ENCODE measurements around the gene SPIRE1.
A peak's percentile ranks its signal among the peaks of the same experiment; 100 is the strongest.

Gene SPIRE1

GRCh38 chr18:12432881-12433280, 225.0 kb downstream of the SPIRE1 start:
- no peak for DNase-seq

DNA sequence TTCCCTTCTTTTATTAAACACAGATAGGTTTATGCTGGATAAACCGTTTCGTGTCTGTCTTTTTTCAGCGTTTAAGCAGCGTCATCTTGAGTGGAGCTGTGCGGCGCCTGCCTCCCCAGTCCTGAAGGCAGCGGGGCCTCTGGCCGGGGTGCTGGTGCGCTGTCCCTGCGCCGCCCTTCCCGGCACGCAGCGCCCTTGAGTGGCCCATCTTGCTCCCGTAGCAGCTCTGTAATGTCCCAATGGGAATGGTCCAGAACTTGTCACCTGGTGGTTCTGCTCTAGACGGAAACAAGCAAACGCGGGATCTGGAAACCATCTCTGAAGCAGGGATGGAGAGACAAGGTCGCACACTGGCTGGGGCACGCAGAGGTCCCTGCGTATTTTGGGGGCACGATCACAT, 225.7 kb downstream of the SPIRE1 start:
- DNase-seq (no peak), ATAC-seq (no peak)
- Mint-ChIP-seq H3K27me3 (no peaks in the 10 kb centered on the region), H3K4me1 (no peaks in the 10 kb centered on the region), H3K36me3 (ENCODE audit: low read depth) (peaks cover 9% of the 10 kb centered on the region), H3K4me3 (no peak overlapping the region), H3K9me3 (no peaks in the 10 kb centered on the region), H3K27ac (no peak overlapping the region)

More at GRCh38 chr18:12432881-12433280, 225.0 kb downstream of the SPIRE1 start:
- Mint-ChIP-seq H3K27ac (no peak overlapping the region), H3K9me3 (no peaks in the 10 kb centered on the region), H3K36me3 (ENCODE audit: low read depth) (peaks cover 9% of the 10 kb centered on the region), H3K27me3 (no peaks in the 10 kb centered on the region), H3K4me3 (no peak overlapping the region), H3K4me1 (no peaks in the 10 kb centered on the region)
- ATAC-seq: no peak

DNA sequence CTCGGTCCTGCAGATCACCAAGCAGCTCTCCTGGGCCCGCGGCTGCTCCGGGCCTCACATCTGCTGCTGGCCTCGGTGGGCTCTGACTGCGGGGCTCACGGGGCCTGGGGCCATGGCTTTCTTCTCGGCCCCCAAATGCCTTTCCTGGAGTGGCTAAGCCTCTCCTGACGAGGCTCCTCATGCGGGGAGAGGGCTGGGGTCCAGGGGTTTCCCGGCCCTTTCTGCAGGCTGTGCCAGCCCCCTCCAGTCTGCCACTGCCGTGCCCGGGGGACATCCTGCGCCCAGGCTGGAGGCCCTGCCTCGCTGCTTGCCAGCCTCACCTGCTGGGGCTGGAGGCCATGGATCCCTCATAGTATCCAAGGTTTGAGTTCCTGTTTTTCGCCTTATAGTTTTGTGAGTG, 226.3 kb downstream of the SPIRE1 start:
- ATAC-seq (no peak), DNase-seq (no peak)
- H3K4me3 Mint-ChIP-seq: no peak overlapping the region
- H3K27ac Mint-ChIP-seq: no peak overlapping the region
- H3K4me1 Mint-ChIP-seq: peaks cover 6% of the 10 kb centered on the region
- no peaks in the 10 kb centered on the region for H3K9me3 Mint-ChIP-seq
- peaks cover 11% of the 10 kb centered on the region for H3K36me3 Mint-ChIP-seq (ENCODE audit: low read depth)
- no peaks in the 10 kb centered on the region for H3K27me3 Mint-ChIP-seq

DNA sequence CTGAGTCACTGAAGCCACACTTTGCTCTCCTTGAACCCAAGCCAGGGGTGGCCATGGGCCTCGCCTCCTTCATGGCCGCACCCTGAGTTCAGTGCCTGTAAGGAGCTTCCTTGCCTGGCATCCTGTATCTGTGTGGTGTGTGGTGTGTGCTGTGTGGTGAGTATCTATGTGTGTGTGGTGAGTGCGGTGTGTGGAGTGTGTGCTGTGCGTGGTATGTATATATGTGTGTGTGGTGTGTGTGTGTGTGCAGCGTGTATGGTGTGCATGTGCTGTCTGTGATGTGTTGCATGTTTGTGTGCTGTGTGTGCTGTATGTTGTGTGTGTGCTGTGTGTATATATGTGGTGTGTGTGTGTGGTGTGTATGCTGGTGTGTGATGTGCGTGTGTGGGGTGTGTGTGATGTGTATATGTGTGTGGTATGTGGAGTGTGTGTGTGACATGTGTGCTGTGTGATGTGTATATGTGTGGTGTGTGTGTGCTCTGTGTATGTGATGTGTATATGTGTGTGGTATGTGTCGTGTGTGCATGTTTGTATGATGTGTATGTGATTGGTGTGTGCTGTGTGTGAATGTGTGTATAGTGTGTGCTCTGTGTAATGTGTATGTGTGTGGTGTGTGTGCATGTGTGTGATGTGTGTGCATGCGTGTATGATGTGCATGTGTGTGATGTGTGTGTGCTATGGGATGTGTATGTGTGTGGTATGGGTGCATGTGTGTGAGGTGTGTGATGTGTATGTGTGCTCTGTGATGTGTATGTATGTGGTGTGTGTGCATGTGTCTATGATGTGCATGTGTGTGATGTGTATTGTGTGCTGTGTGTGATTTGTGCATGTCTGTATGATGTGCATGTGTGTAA, 227.5 kb downstream of the SPIRE1 start:
- no peak overlapping the region for H3K27ac Mint-ChIP-seq
- no peaks in the 10 kb centered on the region for H3K9me3 Mint-ChIP-seq

GRCh38 chr18:12429556-12429955, 228.4 kb downstream of the SPIRE1 start:
- ATAC-seq (no peak), DNase-seq (no peak)
- Mint-ChIP-seq H3K27me3 (no peaks in the 10 kb centered on the region), H3K27ac (no peak overlapping the region), H3K9me3 (no peaks in the 10 kb centered on the region), H3K4me1 (peaks cover 7% of the 10 kb centered on the region), H3K4me3 (no peak overlapping the region), H3K36me3 (ENCODE audit: low read depth) (peaks cover 8% of the 10 kb centered on the region)

More for the DNA sequence above, 227.5 kb downstream of the SPIRE1 start:
- Mint-ChIP-seq H3K4me1 (peaks cover 7% of the 10 kb centered on the region), H3K36me3 (ENCODE audit: low read depth) (peaks cover 10% of the 10 kb centered on the region), H3K27me3 (no peaks in the 10 kb centered on the region), H3K4me3 (no peak overlapping the region)
- DNase-seq (no peak), ATAC-seq (no peak)

GRCh38 chr18:12428923-12429322, 229.0 kb downstream of the SPIRE1 start:
- no peaks in the 10 kb centered on the region for H3K27me3 Mint-ChIP-seq
- H3K9me3 Mint-ChIP-seq: no peaks in the 10 kb centered on the region
- no peak for DNase-seq
- peaks cover 5% of the 10 kb centered on the region for H3K36me3 Mint-ChIP-seq (ENCODE audit: low read depth)
- no peak overlapping the region for H3K27ac Mint-ChIP-seq
- no peak overlapping the region for H3K4me3 Mint-ChIP-seq
- ATAC-seq: no peak
- H3K4me1 Mint-ChIP-seq: peaks cover 7% of the 10 kb centered on the region

DNA sequence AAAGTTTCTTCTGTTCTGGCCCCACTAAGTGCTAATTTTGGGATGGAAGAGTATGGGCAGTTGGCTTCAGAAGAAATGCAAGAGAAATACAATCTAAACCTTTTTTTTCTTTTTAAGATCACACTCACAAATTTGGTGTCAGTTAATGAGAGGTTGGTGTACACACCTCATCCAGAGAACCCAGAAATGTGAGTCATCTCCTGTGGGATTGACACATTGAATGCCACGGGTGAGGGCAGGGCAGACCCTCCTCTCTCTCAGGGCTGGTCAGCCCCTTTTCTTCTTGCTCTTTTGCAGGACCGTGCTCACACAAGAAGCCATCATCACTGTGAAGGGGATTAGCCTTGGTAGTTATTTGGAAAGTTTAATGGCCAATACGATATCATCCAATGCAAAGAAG, 231.0 kb downstream of the SPIRE1 start:
- ATAC-seq (peak; percentile 57), DNase-seq (no peak)
- H3K4me3 Mint-ChIP-seq: no peak overlapping the region

DNA sequence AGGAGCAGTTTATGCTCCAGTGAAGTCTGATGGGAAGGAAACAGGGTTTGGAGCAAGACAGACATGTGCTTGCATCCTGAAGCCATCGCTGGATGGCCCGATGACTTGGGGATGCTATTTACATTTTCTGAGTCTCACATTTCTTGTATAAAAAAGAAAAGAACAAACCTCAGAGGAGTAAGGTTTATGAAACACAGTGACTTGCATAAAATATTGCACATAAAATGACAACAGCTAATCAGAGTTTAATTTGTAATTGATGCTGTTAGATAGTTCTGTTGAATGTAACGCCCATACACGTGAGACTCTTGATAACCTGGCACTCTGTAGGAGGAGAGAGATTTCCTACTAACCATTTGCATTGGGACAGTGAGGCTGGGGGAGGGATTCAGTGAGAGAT, 233.7 kb downstream of the SPIRE1 start:
- H3K4me1 Mint-ChIP-seq: peaks cover 14% of the 10 kb centered on the region
- peaks cover 4% of the 10 kb centered on the region for H3K27me3 Mint-ChIP-seq
- no peak overlapping the region for H3K4me3 Mint-ChIP-seq
- H3K9me3 Mint-ChIP-seq: no peaks in the 10 kb centered on the region
- peaks cover 3% of the 10 kb centered on the region for H3K36me3 Mint-ChIP-seq (ENCODE audit: low read depth)
- no peak overlapping the region for H3K27ac Mint-ChIP-seq
- ATAC-seq (no peak), DNase-seq (no peak)

More for the DNA sequence above, 231.0 kb downstream of the SPIRE1 start:
- Mint-ChIP-seq H3K4me1 (peaks cover 7% of the 10 kb centered on the region), H3K27ac (no peak overlapping the region), H3K9me3 (no peaks in the 10 kb centered on the region), H3K36me3 (ENCODE audit: low read depth) (peaks cover 3% of the 10 kb centered on the region), H3K27me3 (no peaks in the 10 kb centered on the region)

- Mint-ChIP-seq H3K36me3 (ENCODE audit: low read depth) (peaks cover 3% of the 10 kb centered on the region), H3K27ac (no peak overlapping the region), H3K27me3 (peaks cover 4% of the 10 kb centered on the region), H3K4me3 (no peak overlapping the region), H3K9me3 (no peaks in the 10 kb centered on the region), H3K4me1 (peaks cover 14% of the 10 kb centered on the region)
- ATAC-seq: no peak
- DNase-seq: no peak
These were observed 234.1 kb downstream of the SPIRE1 start for GRCh38 chr18:12423820-12424219.

DNA sequence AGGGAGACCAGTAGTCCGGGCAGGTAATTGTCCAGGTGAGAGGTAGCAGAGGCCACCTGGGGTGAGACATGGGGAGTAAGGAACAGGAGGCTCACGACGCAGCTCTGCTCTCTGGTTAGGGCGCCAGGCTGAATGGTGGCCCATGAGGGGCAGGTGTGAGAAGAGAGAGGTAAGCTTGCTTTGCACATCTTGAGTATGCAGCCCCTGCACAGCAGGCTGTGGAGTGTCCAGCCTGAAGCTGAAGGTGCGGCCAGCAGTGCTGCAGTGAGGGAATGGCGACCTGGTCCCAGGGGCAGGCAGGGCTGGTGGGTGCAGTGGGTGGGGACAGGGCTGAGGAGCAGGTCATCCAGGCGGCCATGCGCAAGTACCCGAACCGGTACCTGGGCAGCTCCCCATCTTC, 234.5 kb downstream of the SPIRE1 start:
- Mint-ChIP-seq H3K27me3 (peaks cover 4% of the 10 kb centered on the region), H3K27ac (no peak overlapping the region), H3K36me3 (ENCODE audit: low read depth) (peaks cover 3% of the 10 kb centered on the region), H3K9me3 (no peaks in the 10 kb centered on the region), H3K4me1 (peaks cover 18% of the 10 kb centered on the region), H3K4me3 (no peak overlapping the region)
- ATAC-seq: no peak
- no peak for DNase-seq

GRCh38 chr18:12422936-12423335, 235.0 kb downstream of the SPIRE1 start:
- no peak for ATAC-seq
- Mint-ChIP-seq H3K4me3 (no peak overlapping the region), H3K36me3 (ENCODE audit: low read depth) (peaks cover 3% of the 10 kb centered on the region), H3K9me3 (no peaks in the 10 kb centered on the region), H3K27ac (no peak overlapping the region), H3K27me3 (peaks cover 4% of the 10 kb centered on the region), H3K4me1 (peaks cover 19% of the 10 kb centered on the region)
- DNase-seq: no peak

GRCh38 chr18:12421732-12422131, 236.2 kb downstream of the SPIRE1 start:
- H3K36me3 Mint-ChIP-seq (ENCODE audit: low read depth): no peaks in the 10 kb centered on the region
- no peak overlapping the region for H3K27ac Mint-ChIP-seq
- no peak for DNase-seq
- no peak for ATAC-seq
- H3K9me3 Mint-ChIP-seq: no peaks in the 10 kb centered on the region
- H3K27me3 Mint-ChIP-seq: peaks cover 4% of the 10 kb centered on the region
- H3K4me3 Mint-ChIP-seq: no peak overlapping the region
- peaks cover 14% of the 10 kb centered on the region for H3K4me1 Mint-ChIP-seq

GRCh38 chr18:12420821-12421421, 237.0 kb downstream of the SPIRE1 start:
- Mint-ChIP-seq H3K36me3 (ENCODE audit: low read depth) (no peaks in the 10 kb centered on the region), H3K4me1 (peaks cover 12% of the 10 kb centered on the region), H3K27ac (peak overlapping the region; percentile 39), H3K27me3 (peaks cover 4% of the 10 kb centered on the region), H3K4me3 (peak overlapping the region; percentile 66), H3K9me3 (no peaks in the 10 kb centered on the region)
- ATAC-seq: no peak
- no peak for DNase-seq

GRCh38 chr18:12417687-12418086, 240.2 kb downstream of the SPIRE1 start:
- no peak overlapping the region for H3K27ac Mint-ChIP-seq
- H3K36me3 Mint-ChIP-seq (ENCODE audit: low read depth): peaks cover 2% of the 10 kb centered on the region
- ATAC-seq: no peak
- H3K4me3 Mint-ChIP-seq: no peak overlapping the region
- peaks cover 4% of the 10 kb centered on the region for H3K27me3 Mint-ChIP-seq
- H3K9me3 Mint-ChIP-seq: no peaks in the 10 kb centered on the region
- no peak for DNase-seq
- peaks cover 12% of the 10 kb centered on the region for H3K4me1 Mint-ChIP-seq

- ATAC-seq: no peak
- Mint-ChIP-seq H3K9me3 (no peaks in the 10 kb centered on the region), H3K4me3 (no peak overlapping the region)
These were observed 241.7 kb downstream of the SPIRE1 start for GRCh38 chr18:12416098-12416729.

More at GRCh38 chr18:12416098-12416729, 241.7 kb downstream of the SPIRE1 start:
- Mint-ChIP-seq H3K27me3 (peaks cover 2% of the 10 kb centered on the region), H3K4me1 (peaks cover 11% of the 10 kb centered on the region), H3K36me3 (ENCODE audit: low read depth) (peaks cover 2% of the 10 kb centered on the region), H3K27ac (no peak overlapping the region)
- no peak for DNase-seq

Data from activated naive CD8-positive, alpha-beta T cell treated with anti-CD3 and anti-CD28 coated beads, Interleukin-2, amount 50 U/mL, for 24 hours (primary cell).